Ascending aorta (tissue), 2 donors: ENCODE measurements around the gene NOP53. TPM values are rescaled to one million over a fixed set of nuclear protein-coding genes. Genes with fewer than 3 reads are reported as not detected.
"Not testable (repeated sequence)": the region's sequence is repeated elsewhere in the genome, so short reads cannot be mapped to it uniquely, and the experiment has no call there.

Experiments used
- DNase-seq, 2 donors: peaks; one replicate each; pipeline ENCODE4 v3.0.0-alpha.2; 2019; ENCODE audit warnings: low spot score in 2 of 2
- H3K27ac ChIP-seq, 2 donors: fragments of 200-600 bp; sonication (generic); one replicate each; pipeline ENCODE4 v1.5.1; 2016 to 2017; ENCODE audit warnings: mild to moderate bottlenecking in 1 of 2
- H3K27me3 ChIP-seq: fragments of 200-600 bp; sonication (generic); one replicate; pipeline ENCODE4 v1.5.1; 2017
- H3K36me3 ChIP-seq, 2 donors: fragments of 200-600 bp; sonication (generic); one replicate each; pipeline ENCODE4 v1.5.1; 2016
- H3K4me1 ChIP-seq, 2 donors: fragments of 200-600 bp; sonication (generic); one replicate each; pipeline ENCODE4 v1.5.1; 2016 to 2017; ENCODE audit warnings: mild to moderate bottlenecking in 1 of 2
- H3K4me3 ChIP-seq, 2 donors: fragments of 200-600 bp; sonication (generic); one replicate each; pipeline ENCODE4 v1.5.1; 2016 to 2017; ENCODE audit warnings: mild to moderate bottlenecking in 1 of 2
- H3K9me3 ChIP-seq, 2 donors: fragments of 200-600 bp; sonication (generic); one replicate each; pipeline ENCODE4 v1.5.1; 2016
- intact Hi-C: fragments of 100-400 bp; cut with DNase I; formaldehyde crosslinking; loops from one replicate; pipeline ENCODE4 v1.15.1; 2023
- total RNA-seq: library from RNA; depleted of rRNA; stranded (reverse); fragments of >200 nt; gene quantifications from one replicate; pipeline ENCODE4 v1.1.0, GENCODE V29; 2016
- TF ChIP-seq, protein P1 (sequence below), 3 experiments: fragments of 200-600 bp in 2 of 3; fragments of 450-650 bp in 1 of 3; sonication (generic) in 2 of 3; IDR thresholded peaks; one replicate each; pipeline ENCODE4 v1.5.1; 2016 to 2019; ENCODE audit warnings: antibody characterized with exemption in 3 of 3, mild to moderate bottlenecking in 1 of 3, moderate library complexity in 1 of 3

The NOP53 gene
- total RNA-seq, 1 donor from 2014 or later: 385 TPM

DNA sequence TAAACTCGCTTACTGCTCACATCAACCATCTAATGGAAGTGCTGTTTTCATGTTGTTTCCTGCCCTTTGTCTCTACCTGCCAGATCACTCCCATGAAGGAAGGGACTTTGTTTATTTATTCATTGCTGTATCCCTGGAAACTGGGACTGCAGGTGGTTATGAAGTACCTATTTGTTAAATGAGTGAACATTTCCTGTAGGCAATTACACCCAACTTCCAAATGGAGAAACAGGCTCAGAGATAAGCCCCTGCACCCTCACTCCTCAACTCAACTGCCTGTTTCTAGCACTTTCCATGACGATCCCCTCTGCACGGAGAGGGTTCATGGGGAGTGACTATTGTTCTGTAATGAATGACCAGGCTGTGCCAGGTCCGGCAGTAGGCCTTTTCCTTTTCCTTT lies 31.2 kb downstream of the NOP53 start:
- Histone ChIP-seq H3K4me1 (peaks cover 15 to 19% of the 10 kb centered on the region in 2 donors), H3K27ac (no peak overlapping the region), H3K36me3 (peaks cover 9 to 10% of the 10 kb centered on the region in 2 donors), H3K9me3 (no peaks in the 10 kb centered on the region), H3K4me3 (no peak overlapping the region), H3K27me3 (no peaks in the 10 kb centered on the region)
- TF ChIP-seq, protein P1, sequence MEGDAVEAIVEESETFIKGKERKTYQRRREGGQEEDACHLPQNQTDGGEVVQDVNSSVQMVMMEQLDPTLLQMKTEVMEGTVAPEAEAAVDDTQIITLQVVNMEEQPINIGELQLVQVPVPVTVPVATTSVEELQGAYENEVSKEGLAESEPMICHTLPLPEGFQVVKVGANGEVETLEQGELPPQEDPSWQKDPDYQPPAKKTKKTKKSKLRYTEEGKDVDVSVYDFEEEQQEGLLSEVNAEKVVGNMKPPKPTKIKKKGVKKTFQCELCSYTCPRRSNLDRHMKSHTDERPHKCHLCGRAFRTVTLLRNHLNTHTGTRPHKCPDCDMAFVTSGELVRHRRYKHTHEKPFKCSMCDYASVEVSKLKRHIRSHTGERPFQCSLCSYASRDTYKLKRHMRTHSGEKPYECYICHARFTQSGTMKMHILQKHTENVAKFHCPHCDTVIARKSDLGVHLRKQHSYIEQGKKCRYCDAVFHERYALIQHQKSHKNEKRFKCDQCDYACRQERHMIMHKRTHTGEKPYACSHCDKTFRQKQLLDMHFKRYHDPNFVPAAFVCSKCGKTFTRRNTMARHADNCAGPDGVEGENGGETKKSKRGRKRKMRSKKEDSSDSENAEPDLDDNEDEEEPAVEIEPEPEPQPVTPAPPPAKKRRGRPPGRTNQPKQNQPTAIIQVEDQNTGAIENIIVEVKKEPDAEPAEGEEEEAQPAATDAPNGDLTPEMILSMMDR (IDR thresholded peaks at IDR 0.05): no peak
- DNase-seq: no peak
- intact Hi-C loops: no loop called here

DNA sequence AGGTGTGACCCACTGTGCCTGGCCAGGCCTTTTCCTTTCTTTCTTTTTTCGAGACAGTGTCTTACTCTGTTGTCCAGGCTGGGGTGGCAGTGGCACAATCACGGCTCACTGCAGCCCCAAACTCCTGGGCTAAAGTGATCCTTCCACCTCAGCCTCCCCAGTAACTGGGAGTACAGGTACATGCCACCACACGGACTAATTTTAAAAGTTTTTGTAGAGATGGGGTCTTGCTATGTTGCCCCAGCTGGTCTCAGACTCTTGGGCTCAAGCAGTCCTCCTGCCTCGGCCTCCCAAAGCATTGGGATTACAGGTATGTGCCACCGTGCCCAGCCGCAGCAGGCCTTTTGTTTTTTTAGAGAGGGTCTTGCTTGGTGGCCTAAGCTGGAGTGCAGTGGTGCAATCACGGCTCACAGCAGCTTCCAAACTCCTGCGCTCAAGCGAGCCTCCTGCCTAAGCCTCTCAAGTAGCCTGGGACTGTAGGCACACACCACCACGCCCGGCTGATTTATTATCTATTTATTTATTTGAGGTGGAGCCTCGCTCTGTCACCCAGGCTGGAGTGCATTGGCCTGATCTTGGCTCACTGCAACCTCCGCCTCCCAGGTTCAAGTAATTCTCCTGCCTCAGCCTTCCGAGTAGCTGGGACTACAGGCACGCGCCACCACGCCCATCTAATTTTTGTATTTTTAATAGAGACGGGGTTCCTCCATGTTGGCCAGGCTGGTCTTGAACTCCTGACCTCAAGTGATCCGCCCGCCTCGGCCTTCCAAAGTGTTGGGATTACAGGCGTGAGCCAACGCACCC lies 32.1 kb downstream of the NOP53 start:
- intact Hi-C loops: loop anchor here (2.0 kb wide), 1 partner anchor 33 kb away; the partner anchor contains the start of gene NOP53

GRCh38 chr19:47778049-47778953 lies 33.0 kb downstream of the NOP53 start, which contains the start of gene SELENOW:
Gene SELENOW (plus strand): TSS chr19:47778703. CDS start chr19:47778786, 83 bp downstream.
- Histone ChIP-seq H3K27me3 (no peaks in the 10 kb centered on the region), H3K27ac (peak within 1 kb of the TSS; percentile 97 to 98), H3K36me3 (peaks cover 19 to 25% of the 10 kb centered on the region in 2 donors), H3K4me3 (peak within 1 kb of the TSS; percentile 81 to 94), H3K9me3 (no peaks in the 10 kb centered on the region), H3K4me1 (peaks cover 18 to 30% of the 10 kb centered on the region in 2 donors)
- TF ChIP-seq, protein P1 (IDR thresholded peaks at IDR 0.05): no peak
- DNase-seq: peak in 1 of 2 donors; percentile 76
- intact Hi-C loops: loop anchor here (2.0 kb wide), 1 partner anchor 34 kb away; the partner anchor contains the start of gene NOP53

More for the DNA sequence above, 32.1 kb downstream of the NOP53 start:
- Histone ChIP-seq H3K27ac (peak overlapping the region; percentile 97 to 98), H3K36me3 (peaks cover 12 to 17% of the 10 kb centered on the region in 2 donors), H3K4me3 (peak overlapping the region; percentile 81 to 94), H3K4me1 (peaks cover 18 to 26% of the 10 kb centered on the region in 2 donors)
- not testable (repeated sequence) for H3K9me3 ChIP-seq, H3K27me3 ChIP-seq, DNase-seq

- Histone ChIP-seq H3K4me1 (peaks cover 18 to 30% of the 10 kb centered on the region in 2 donors), H3K36me3 (peaks cover 26 to 32% of the 10 kb centered on the region in 2 donors), H3K27me3 (no peaks in the 10 kb centered on the region), H3K9me3 (no peaks in the 10 kb centered on the region), H3K4me3 (peak overlapping the region; percentile 81 to 94), H3K27ac (peak overlapping the region; percentile 97 to 98)
- TF ChIP-seq, protein P1 (IDR thresholded peaks at IDR 0.05): no peak
- DNase-seq: no peak
- intact Hi-C loops: loop anchor here (2.0 kb wide), 1 partner anchor 34 kb away; the partner anchor contains the start of gene NOP53
Measured at GRCh38 chr19:47778954-47779351, 33.6 kb downstream of the NOP53 start.

GRCh38 chr19:47779524-47780214 lies 34.3 kb downstream of the NOP53 start:
- Histone ChIP-seq H3K27ac (peak overlapping the region; percentile 97 to 98), H3K36me3 (peaks cover 33 to 39% of the 10 kb centered on the region in 2 donors), H3K4me1 (peaks cover 18 to 30% of the 10 kb centered on the region in 2 donors), H3K27me3 (no peaks in the 10 kb centered on the region), H3K9me3 (no peaks in the 10 kb centered on the region), H3K4me3 (peak overlapping the region; percentile 81 to 94)
- intact Hi-C loops: loop anchor here (2.0 kb wide), 1 partner anchor 35 kb away; the partner anchor contains the start of gene NOP53
- peak; percentile 45 to 84 for DNase-seq
- TF ChIP-seq, protein P1 (IDR thresholded peaks at IDR 0.05): no peak
